BJ (cell line): ENCODE results near the gene CCDC107. TPM values are rescaled to one million over a fixed set of nuclear protein-coding genes. Genes with fewer than 3 reads are reported as not detected.

Experiments used
- CTCF ChIA-PET: fragments of 350-600 bp; formaldehyde crosslinking; extraction: SDS; loops from one replicate; lab custom pipeline; 2021; ENCODE audit warnings: antibody characterized with exemption, inconsistent platforms; lab: Yijun Ruan, JAX
- POLR2A ChIA-PET: fragments of 300-600 bp; sonication (Branson Sonifier 250); formaldehyde crosslinking; extraction: SDS; loops from one replicate; lab custom pipeline; 2021; ENCODE audit warnings: antibody characterized with exemption; lab: Charles Lee
- DNase-seq: peaks from one replicate; pipeline ENCODE4 v3.0.0-alpha.2; 2011; ENCODE audit warnings: low read depth
- H3K27me3 ChIP-seq: 2 replicates; pipeline ENCODE4 v1.6.0; 2011; ENCODE audit warnings: low read length; ENCODE audit not compliant: control insufficient read depth, insufficient read depth
- H3K36me3 ChIP-seq: 2 replicates; pipeline ENCODE4 v1.5.1; 2011; ENCODE audit warnings: low read length; ENCODE audit not compliant: control insufficient read depth, insufficient read depth
- H3K4me3 ChIP-seq: 2 replicates; pipeline ENCODE4 v1.5.1; 2011; ENCODE audit warnings: low read depth, mild to moderate bottlenecking, control low read depth, low read length
- polyA plus RNA-seq: library from polyadenylated mRNA; depleted of rRNA; stranded (reverse); fragments of >200 nt; gene quantifications from 2 replicates; pipeline ENCODE4 v1.2.3, GENCODE V29; 2011
- TF ChIP-seq, protein P1 (sequence below): IDR thresholded peaks from 2 replicates; pipeline ENCODE4 v1.5.1; 2011; ENCODE audit warnings: low read depth, mild to moderate bottlenecking, control low read depth, inconsistent platforms, low read length, moderate library complexity; ENCODE audit not compliant: insufficient read depth

The CCDC107 gene
- polyA plus RNA-seq, 1 experiment: 27.9 TPM

DNA sequence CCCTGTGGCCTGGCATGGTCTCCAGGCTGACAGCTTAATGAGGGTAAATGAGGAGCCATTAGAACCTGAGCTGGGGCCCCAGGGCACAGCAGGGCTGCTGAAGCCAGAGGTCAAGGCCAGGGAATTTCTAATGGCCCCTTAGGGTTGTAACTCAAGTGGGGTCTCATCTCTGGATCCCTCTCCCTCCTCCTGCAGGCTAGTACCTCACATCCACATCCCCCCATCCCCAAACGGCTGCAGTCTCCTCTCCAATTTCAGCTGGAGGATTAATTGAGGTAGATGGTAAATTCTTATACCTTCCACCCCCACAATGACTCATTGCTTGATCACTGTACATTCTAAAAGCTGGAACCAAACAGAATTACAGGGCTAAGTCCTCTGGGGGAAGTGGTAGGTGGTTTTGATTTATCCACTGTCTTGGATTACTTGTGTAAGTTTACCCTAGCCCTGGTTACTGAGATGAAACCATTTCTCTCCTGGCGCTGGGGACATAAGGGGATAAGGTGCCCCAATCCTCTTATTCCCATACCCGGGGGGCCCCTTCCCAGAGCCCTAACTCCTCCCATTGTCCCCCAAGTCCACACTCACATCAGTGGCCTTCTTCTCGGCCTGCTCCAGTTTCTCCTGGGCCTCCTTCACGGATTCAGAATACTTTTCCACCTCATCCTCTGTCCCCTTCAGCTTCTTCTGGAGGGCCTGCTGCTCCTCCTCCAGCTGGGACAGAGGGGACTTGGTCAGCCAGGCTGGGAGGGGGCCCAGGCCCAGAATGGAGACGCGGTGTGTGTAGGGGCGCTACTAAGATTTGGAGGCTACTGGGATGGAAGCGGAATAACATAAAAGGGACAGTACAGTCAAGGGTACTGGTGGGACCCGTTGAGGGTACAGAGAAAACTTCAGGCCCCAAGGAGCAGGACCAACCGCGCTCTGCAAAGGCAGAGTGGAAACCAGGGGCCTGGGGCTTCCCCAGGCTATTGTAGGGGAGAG is 30.8 kb downstream of the CCDC107 start:
- no peaks in the 10 kb centered on the region for H3K27me3 ChIP-seq
- TF ChIP-seq, protein P1, sequence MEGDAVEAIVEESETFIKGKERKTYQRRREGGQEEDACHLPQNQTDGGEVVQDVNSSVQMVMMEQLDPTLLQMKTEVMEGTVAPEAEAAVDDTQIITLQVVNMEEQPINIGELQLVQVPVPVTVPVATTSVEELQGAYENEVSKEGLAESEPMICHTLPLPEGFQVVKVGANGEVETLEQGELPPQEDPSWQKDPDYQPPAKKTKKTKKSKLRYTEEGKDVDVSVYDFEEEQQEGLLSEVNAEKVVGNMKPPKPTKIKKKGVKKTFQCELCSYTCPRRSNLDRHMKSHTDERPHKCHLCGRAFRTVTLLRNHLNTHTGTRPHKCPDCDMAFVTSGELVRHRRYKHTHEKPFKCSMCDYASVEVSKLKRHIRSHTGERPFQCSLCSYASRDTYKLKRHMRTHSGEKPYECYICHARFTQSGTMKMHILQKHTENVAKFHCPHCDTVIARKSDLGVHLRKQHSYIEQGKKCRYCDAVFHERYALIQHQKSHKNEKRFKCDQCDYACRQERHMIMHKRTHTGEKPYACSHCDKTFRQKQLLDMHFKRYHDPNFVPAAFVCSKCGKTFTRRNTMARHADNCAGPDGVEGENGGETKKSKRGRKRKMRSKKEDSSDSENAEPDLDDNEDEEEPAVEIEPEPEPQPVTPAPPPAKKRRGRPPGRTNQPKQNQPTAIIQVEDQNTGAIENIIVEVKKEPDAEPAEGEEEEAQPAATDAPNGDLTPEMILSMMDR: no peak
- H3K36me3 ChIP-seq: peaks cover 32% of the 10 kb centered on the region
- peak overlapping the region; percentile 98 for H3K4me3 ChIP-seq
- POLR2A ChIA-PET: interaction anchor here (0.5 to 4.2 kb wide), 6 partner anchors 9 to 44 kb away, joined by 3 to 35 read pairs (median 6); partner anchors contain the start of genes CREB3 and TLN1
- CTCF ChIA-PET: interaction anchor here (0.6 to 3.8 kb wide), 9 partner anchors 7 to 134 kb away, joined by 3 to 13 read pairs (median 6); partner anchors contain the start of genes CCDC107, RMRP and TLN1
- peak; percentile 44 for DNase-seq

DNA sequence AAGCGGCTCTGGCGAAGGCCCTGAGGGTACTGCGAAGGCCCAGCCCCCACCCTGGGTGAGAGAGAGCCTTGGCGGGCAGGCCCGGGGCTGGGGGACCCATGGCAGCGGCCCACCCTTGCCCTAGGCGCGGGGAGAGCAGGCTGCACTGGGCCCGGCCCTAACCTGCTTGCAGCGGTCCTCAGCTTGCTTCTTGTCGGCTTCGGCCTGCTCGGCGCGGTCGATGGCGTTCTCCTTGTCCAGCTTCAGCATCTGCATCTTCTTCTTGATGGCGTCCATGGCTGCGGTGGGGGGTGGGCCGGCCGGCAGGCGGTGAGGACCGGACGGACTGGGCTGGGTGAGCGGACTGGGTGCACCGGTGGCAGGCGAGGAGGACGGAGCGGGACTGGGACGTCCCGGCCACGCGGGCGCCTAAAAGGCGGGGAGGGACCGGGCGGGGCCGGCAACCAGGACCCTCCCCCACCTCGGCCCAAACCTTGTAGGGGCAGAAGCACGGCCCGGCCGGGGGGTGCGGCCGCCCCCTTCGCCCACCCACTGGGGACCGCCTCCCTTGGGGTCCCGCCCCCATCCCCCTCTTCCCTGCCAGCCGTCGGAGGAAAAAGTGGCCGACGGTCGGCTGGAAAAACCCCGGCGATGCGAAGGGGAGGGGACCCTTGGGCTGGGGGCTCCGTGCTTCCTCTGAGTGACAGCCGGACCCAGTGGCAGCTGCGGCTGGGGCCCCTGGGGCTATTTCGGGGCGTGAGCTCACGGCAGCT is 31.6 kb downstream of the CCDC107 start, which contains the start of gene TPM2:
Gene TPM2 (minus strand): TSS at position 384 of the 752 bp plus-strand sequence. CDS start 108 bp downstream, at position 276.
- TF ChIP-seq, protein P1: no peak
- CTCF ChIA-PET: interaction anchor here (0.6 to 3.8 kb wide), 9 partner anchors 9 to 153 kb away, joined by 3 to 26 read pairs (median 5); partner anchors contain the start of genes CCDC107, RMRP and TLN1
- POLR2A ChIA-PET: interaction anchor here (0.6 to 4.2 kb wide), 7 partner anchors 9 to 60 kb away, joined by 3 to 35 read pairs (median 7); partner anchors contain the start of genes CCDC107, CREB3, RMRP and TLN1
- Histone ChIP-seq H3K27me3 (no peaks in the 10 kb centered on the region), H3K4me3 (peak within 1 kb of the TSS; percentile 98), H3K36me3 (peaks cover 25% of the 10 kb centered on the region)
- peak; percentile 46 for DNase-seq

DNA sequence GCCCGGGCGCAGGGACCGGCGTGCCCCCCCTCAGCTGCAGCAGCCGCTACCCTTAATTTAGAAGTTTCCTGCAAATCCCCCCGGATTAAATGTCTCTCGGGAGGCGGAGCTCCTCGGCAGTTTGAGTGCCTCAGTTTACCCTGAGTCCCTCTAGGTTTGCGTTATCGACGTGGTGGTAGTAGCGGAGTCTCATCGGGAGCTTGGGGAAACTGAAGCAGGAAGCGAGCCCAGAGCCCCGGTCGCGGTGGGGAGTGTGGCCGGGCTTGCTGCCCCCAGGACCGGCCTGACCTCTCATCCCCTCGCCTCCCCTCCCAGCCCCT is 32.2 kb downstream of the CCDC107 start:
- peak overlapping the region; percentile 98 for H3K4me3 ChIP-seq
- H3K27me3 ChIP-seq: no peaks in the 10 kb centered on the region
- peak; percentile 20 for DNase-seq
- POLR2A ChIA-PET: interaction anchor here (0.6 to 4.2 kb wide), 9 partner anchors 9 to 988 kb away, joined by 3 to 35 read pairs (median 7); partner anchors contain the start of genes CCDC107, CREB3, RMRP and TLN1
- CTCF ChIA-PET: interaction anchor here (0.6 to 3.8 kb wide), 8 partner anchors 9 to 153 kb away, joined by 3 to 26 read pairs (median 4); partner anchors contain the start of genes CCDC107, RMRP and TLN1
- H3K36me3 ChIP-seq: peaks cover 19% of the 10 kb centered on the region
- TF ChIP-seq, protein P1: no peak

DNA sequence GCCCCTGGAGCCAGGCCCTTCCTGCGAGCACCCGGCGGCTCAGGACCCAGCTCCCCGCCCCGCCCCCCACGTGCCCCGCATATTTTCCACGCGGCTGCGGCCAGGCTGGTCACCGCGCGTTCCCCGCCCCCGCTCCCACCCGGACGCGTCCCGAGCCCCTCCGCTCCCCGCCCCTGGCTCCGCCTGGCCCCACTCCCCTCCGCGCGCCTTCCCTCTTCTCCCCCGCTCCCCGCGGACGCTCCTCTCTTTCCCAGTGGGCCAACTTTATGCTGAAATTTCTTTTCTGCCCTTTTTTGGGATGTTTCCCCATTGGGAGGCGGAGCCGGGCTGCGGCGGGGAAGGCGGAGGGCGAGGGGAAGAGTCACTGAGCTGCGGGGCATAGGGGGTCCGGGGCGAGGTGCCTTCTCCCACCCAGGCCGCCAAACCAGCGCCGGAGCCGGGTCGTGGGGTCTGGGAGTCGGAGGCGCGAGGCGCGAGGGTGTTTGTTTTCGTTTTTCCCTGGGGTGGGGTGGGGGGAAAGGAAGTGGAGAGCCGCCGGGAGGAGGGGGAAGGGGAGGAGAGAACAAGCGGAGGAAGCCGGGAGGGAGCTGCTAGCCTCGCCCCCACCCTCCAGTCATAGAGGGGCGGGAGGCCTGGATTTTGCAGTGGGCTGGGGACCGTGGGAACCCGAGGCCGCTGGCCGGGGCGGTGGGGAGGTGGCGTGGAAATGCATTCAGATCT is 32.7 kb downstream of the CCDC107 start:
- DNase-seq: peak; percentile 26
- Histone ChIP-seq H3K36me3 (peaks cover 14% of the 10 kb centered on the region), H3K27me3 (no peaks in the 10 kb centered on the region), H3K4me3 (peak overlapping the region; percentile 98)
- ChIA-PET POLR2A (interaction anchor here (0.6 to 4.2 kb wide), 13 partner anchors 10 to 989 kb away, joined by 3 to 35 read pairs (median 4); partner anchors contain the start of genes CCDC107, CREB3, RMRP and TLN1), CTCF (interaction anchor here (0.6 to 3.8 kb wide), 9 partner anchors 8 to 87 kb away, joined by 3 to 26 read pairs (median 4); partner anchors contain the start of genes CCDC107 and RMRP)
- TF ChIP-seq, protein P1: no peak
